GM12878 (cell line): ENCODE measurements around the gene GRK1. TPM values are rescaled to one million over a fixed set of nuclear protein-coding genes. Genes with fewer than 3 reads are reported as not detected.

Source experiments
- ATAC-seq: fragments of 200-7000 bp; cut with Tn5 transposase; 3 replicates; pipeline ENCODE4 v1.9.1; 2020; ENCODE audit warnings: mild to moderate bottlenecking, moderate library complexity
- BruUV-seq: library from RNA; stranded (reverse); fragments of 400-500 nt; replicated peaks from 2 replicates; lab custom pipeline; 2021; lab: Mats Ljungman, UMichigan
- CTCF ChIA-PET: fragments of 300-600 bp; sonication (Branson Sonifier 250); formaldehyde crosslinking; extraction: SDS; loops from one replicate; lab custom pipeline; 2021; ENCODE audit warnings: inconsistent platforms; lab: Yijun Ruan, JAX
- POLR2A ChIA-PET: fragments of 350-600 bp; formaldehyde crosslinking; extraction: SDS; loops from one replicate; lab custom pipeline; 2021; ENCODE audit warnings: inconsistent platforms; lab: Charles Lee
- RAD21 ChIA-PET: fragments of 300-600 bp; sonication (Branson Sonifier 250); formaldehyde crosslinking; loops from one replicate; lab custom pipeline; 2023; ENCODE audit warnings: antibody characterized with exemption; ENCODE audit not compliant: unreplicated experiment; lab: Charles Lee
- SMC1A ChIA-PET: fragments of 300-600 bp; sonication (Branson Sonifier 250); formaldehyde crosslinking; loops from one replicate; lab custom pipeline; 2023; ENCODE audit not compliant: unreplicated experiment, uncharacterized antibody; lab: Charles Lee
- DNase-seq: peaks from one replicate; pipeline ENCODE4 v3.0.0-alpha.2; 2011; ENCODE audit warnings: low read depth, low spot score
- FAIRE-seq: peaks from 3 replicates; lab custom pipeline; 2011; peaks lifted over from hg19 to GRCh38; lab: Jason Lieb, UNC
- H2AFZ ChIP-seq: 2 replicates; pipeline ENCODE4 v1.6.0; 2011; ENCODE audit warnings: low read depth, low read length, control low read depth; ENCODE audit not compliant: control insufficient read depth
- H3K27ac ChIP-seq: 2 replicates; pipeline ENCODE4 v1.5.1; 2011; ENCODE audit warnings: control low read depth; ENCODE audit not compliant: control insufficient read depth, insufficient read depth
- H3K27me3 ChIP-seq, 2 experiments: replicated peaks in 1 of 2; 2 replicates each; pipeline versions ENCODE4 v1.6.0 to v1.6.1; 2011; ENCODE audit warnings: low read length in 1 of 2; ENCODE audit not compliant: control insufficient read depth in 2 of 2, insufficient read depth in 2 of 2
- H3K36me3 ChIP-seq, 2 experiments: 2 replicates each; pipeline ENCODE4 v1.5.1; 2011; ENCODE audit warnings: low read length in 1 of 2; ENCODE audit not compliant: control insufficient read depth in 2 of 2, insufficient read depth in 2 of 2
- H3K4me1 ChIP-seq: 2 replicates; pipeline ENCODE4 v1.6.1; 2011; ENCODE audit warnings: mild to moderate bottlenecking, low read length, moderate library complexity, mixed read lengths; ENCODE audit not compliant: control insufficient read depth, insufficient read depth
- H3K4me2 ChIP-seq: 2 replicates; pipeline ENCODE4 v1.6.0; 2011; ENCODE audit warnings: control low read depth; ENCODE audit not compliant: control insufficient read depth, insufficient read depth
- H3K4me3 ChIP-seq: fragments of 200-600 bp; sonication (generic); 2 replicates; pipeline ENCODE4 v1.5.1; 2016
- H3K79me2 ChIP-seq: 2 replicates; pipeline ENCODE4 v1.6.0; 2011; ENCODE audit warnings: low read length; ENCODE audit not compliant: control insufficient read depth, insufficient read depth
- H3K9ac ChIP-seq: 2 replicates; pipeline ENCODE4 v1.8.0; 2011; ENCODE audit warnings: low read length, control low read depth, mixed read lengths; ENCODE audit not compliant: control insufficient read depth, insufficient read depth
- H3K9me3 ChIP-seq: replicated peaks from 3 replicates; pipeline ENCODE4 v1.5.1; 2011; ENCODE audit warnings: mild to moderate bottlenecking, low read length; ENCODE audit not compliant: control insufficient read depth, insufficient read depth
- H4K20me1 ChIP-seq: 2 replicates; pipeline ENCODE4 v1.6.0; 2011; ENCODE audit not compliant: control insufficient read depth, insufficient read depth
- CHD1 ChIP-seq: IDR thresholded peaks from 2 replicates; pipeline ENCODE4 v1.6.1; 2012; ENCODE audit warnings: low read depth, low read length, improper control_type of control experiment
- GATAD2B ChIP-seq: fragments of 450-650 bp; conservative IDR thresholded peaks from 2 replicates; pipeline ENCODE4 v1.6.1; 2017; ENCODE audit warnings: low read depth, mild to moderate bottlenecking, moderate library complexity
- HDAC2 ChIP-seq: fragments of 200-600 bp; sonication (generic); IDR thresholded peaks from 2 replicates; pipeline ENCODE4 v1.6.1; 2017
- JUND ChIP-seq: IDR thresholded peaks from 2 replicates; pipeline ENCODE4 v1.6.1; 2012; ENCODE audit warnings: low read depth, mild to moderate bottlenecking, low read length, improper control_type of control experiment, moderate library complexity
- POLR2AphosphoS5 ChIP-seq: IDR thresholded peaks from 2 replicates; pipeline ENCODE4 v1.6.1; 2011; ENCODE audit warnings: mild to moderate bottlenecking, low read length, inconsistent platforms
- ZNF384 ChIP-seq: IDR thresholded peaks from 2 replicates; pipeline ENCODE4 v1.6.1; 2012; ENCODE audit warnings: low read depth, mild to moderate bottlenecking, low read length, improper control_type of control experiment, borderline replicate concordance
- WGBS: methylation state at CpG from one replicate; pipeline ENCODE4 v1.1.6; 2016; ENCODE audit warnings: low lambda C conversion rate; ENCODE audit not compliant: insufficient replicate concordance, insufficient coverage; ENCODE audit errors: missing lambda C conversion rate; 5-methylcytosine and 5-hydroxymethylcytosine counted together
- in situ Hi-C: fragments of 300-500 bp; cut with MboI; formaldehyde crosslinking; loops from 9 replicates; pipeline ENCODE4 v1.14.3; 2018; ENCODE audit warnings: mixed read lengths
- intact Hi-C: fragments of 100-400 bp; cut with micrococcal nuclease; formaldehyde crosslinking; loops from one replicate; pipeline ENCODE4 v1.14.2; 2022; ENCODE audit not compliant: unreplicated experiment
- polyA plus RNA-seq, 11 experiments: library from polyadenylated mRNA; depleted of rRNA in 4 of 11; unstranded in 6 of 11; stranded (reverse) in 5 of 11; fragments of >200 nt; fragmentation: Nextera tagmentation in 4 of 11; fragmentation: Illumina TruSeq in 1 of 11; extraction: Ambion mirVana in 4 of 11; extraction: Trizol in 1 of 11; gene quantifications; 1 replicate in 1 of 11; 2 replicates in 10 of 11; pipeline versions ENCODE4 v1.2.1 to v1.2.3, GENCODE V29; 2011 to 2016; ENCODE audit warnings: inconsistent platforms in 2 of 11, missing spikeins in 2 of 11, low read depth in 1 of 11
- total RNA-seq, 4 experiments: library from RNA; depleted of rRNA in 3 of 4; stranded (reverse); fragments of >200 nt in 3 of 4; fragmentation: Illumina TruSeq in 1 of 4; extraction: Trizol in 1 of 4; gene quantifications; 2 replicates each; pipeline versions ENCODE4 v1.2.1 to v1.2.3, GENCODE V29; 2013 to 2021
- TF ChIP-seq, protein P1 (sequence below): fragments of 150-350 bp; IDR thresholded peaks from 2 replicates; pipeline ENCODE4 v1.6.1; 2014; ENCODE audit warnings: mild to moderate bottlenecking, low read depth, low read length
- TF ChIP-seq, protein P2 (sequence below): IDR thresholded peaks from 2 replicates; pipeline ENCODE4 v1.6.1; 2011; ENCODE audit warnings: low read depth, low read length, improper control_type of control experiment, borderline replicate concordance

The GRK1 gene
- total and polyA plus RNA-seq, 10 of the 15 experiments (the other 5 are each of a cell fraction or from before 2014, with no cell fraction given): under 0.01 to 0.04 TPM; not detected in 8

DNA sequence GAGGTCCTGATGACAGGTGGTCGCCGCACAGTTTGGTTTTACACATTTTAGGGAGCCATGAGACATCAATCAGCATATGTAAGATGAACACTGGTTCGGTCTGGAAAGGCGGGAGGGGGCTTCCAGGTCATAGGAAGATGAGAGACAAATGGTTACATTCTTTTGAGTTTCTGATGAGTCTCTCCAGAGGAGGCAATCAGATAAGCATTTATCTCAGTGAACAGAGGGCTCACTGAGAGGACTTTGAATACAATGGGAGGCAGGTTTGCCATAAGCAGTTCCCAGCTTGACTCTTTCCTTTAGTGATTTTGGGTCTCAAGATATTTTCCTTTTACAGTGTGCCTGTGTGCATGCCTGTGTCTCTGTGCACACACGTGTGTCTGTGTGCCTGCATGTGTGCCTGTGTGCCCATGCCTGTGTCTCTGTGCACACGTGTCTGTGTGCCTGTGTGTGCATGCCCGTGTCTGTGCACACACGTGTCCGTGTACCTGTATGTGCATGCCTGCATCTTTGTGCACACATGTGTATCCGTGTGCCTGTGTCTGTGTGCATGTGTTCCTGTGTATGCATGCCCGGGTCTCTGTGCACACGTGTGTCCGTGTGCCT is 56.5 kb downstream of the GRK1 start:
- Histone ChIP-seq H4K20me1 (no peaks in the 10 kb centered on the region), H2AFZ (no peak overlapping the region), H3K4me1 (no peaks in the 10 kb centered on the region), H3K36me3 (no peaks in the 10 kb centered on the region), H3K9me3 (no peaks in the 10 kb centered on the region; the same call in 2 of the 3 replicates), H3K4me2 (no peak overlapping the region), H3K9ac (no peak overlapping the region), H3K27ac (no peak overlapping the region), H3K4me3 (no peak overlapping the region), H3K27me3 (no peaks in the 10 kb centered on the region), H3K79me2 (no peaks in the 10 kb centered on the region)
- ChIA-PET CTCF (no interaction called here), RAD21 (no interaction called here), POLR2A (no interaction called here), SMC1A (no interaction called here)
- no TSS peak for BruUV-seq
- WGBS: 71% methylated on average over 13 of the region's 13 CpGs
- ATAC-seq (no peak), DNase-seq (no peak), FAIRE-seq (no peak)
- in situ Hi-C loops (no loop called here), intact Hi-C loops (no loop called here)
- TF ChIP-seq CHD1: no peak
- no peak for TF ChIP-seq ZNF384
- no peak for TF ChIP-seq HDAC2
- TF ChIP-seq, protein P1, sequence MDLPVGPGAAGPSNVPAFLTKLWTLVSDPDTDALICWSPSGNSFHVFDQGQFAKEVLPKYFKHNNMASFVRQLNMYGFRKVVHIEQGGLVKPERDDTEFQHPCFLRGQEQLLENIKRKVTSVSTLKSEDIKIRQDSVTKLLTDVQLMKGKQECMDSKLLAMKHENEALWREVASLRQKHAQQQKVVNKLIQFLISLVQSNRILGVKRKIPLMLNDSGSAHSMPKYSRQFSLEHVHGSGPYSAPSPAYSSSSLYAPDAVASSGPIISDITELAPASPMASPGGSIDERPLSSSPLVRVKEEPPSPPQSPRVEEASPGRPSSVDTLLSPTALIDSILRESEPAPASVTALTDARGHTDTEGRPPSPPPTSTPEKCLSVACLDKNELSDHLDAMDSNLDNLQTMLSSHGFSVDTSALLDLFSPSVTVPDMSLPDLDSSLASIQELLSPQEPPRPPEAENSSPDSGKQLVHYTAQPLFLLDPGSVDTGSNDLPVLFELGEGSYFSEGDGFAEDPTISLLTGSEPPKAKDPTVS: no peak
- no peak for TF ChIP-seq GATAD2B
- TF ChIP-seq POLR2AphosphoS5: no peak
- no peak for TF ChIP-seq JUND
- TF ChIP-seq, protein P2, sequence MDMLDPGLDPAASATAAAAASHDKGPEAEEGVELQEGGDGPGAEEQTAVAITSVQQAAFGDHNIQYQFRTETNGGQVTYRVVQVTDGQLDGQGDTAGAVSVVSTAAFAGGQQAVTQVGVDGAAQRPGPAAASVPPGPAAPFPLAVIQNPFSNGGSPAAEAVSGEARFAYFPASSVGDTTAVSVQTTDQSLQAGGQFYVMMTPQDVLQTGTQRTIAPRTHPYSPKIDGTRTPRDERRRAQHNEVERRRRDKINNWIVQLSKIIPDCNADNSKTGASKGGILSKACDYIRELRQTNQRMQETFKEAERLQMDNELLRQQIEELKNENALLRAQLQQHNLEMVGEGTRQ: no peak
